ENCODE measurements around the gene ACP2. TPM values are rescaled to one million over a fixed set of nuclear protein-coding genes. Genes with fewer than 3 reads are reported as not detected.
A peak's percentile ranks its signal among the peaks of the same experiment; 100 is the strongest.

Gene ACP2
- total RNA-seq, 4 donors from 2014 or later, result 22.9 to 28.0 (median 24.6) TPM

GRCh38 chr11:47251751-47252150, 3.1 kb upstream of the ACP2 start:
- no peak for DNase-seq (ENCODE audit: low spot score in 2 of 2)
- no peak overlapping the region for H3K27ac ChIP-seq
- H3K4me3 ChIP-seq, result no peak overlapping the region
- no peak for TF ChIP-seq POLR2A (IDR thresholded peaks at IDR 0.05)
- TF ChIP-seq POLR2AphosphoS5 (IDR thresholded peaks at IDR 0.05), result no peak
- TF ChIP-seq, protein P1, sequence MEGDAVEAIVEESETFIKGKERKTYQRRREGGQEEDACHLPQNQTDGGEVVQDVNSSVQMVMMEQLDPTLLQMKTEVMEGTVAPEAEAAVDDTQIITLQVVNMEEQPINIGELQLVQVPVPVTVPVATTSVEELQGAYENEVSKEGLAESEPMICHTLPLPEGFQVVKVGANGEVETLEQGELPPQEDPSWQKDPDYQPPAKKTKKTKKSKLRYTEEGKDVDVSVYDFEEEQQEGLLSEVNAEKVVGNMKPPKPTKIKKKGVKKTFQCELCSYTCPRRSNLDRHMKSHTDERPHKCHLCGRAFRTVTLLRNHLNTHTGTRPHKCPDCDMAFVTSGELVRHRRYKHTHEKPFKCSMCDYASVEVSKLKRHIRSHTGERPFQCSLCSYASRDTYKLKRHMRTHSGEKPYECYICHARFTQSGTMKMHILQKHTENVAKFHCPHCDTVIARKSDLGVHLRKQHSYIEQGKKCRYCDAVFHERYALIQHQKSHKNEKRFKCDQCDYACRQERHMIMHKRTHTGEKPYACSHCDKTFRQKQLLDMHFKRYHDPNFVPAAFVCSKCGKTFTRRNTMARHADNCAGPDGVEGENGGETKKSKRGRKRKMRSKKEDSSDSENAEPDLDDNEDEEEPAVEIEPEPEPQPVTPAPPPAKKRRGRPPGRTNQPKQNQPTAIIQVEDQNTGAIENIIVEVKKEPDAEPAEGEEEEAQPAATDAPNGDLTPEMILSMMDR (IDR thresholded peaks at IDR 0.05), result no peak
- no peak for TF ChIP-seq EP300 (IDR thresholded peaks at IDR 0.05)
- no peaks in the 10 kb centered on the region for H3K36me3 ChIP-seq
- 76% methylated on average over 3 of the region's 3 CpGs for WGBS
- H3K27me3 ChIP-seq, result no peaks in the 10 kb centered on the region
- H3K9me3 ChIP-seq, result no peaks in the 10 kb centered on the region
- H3K4me1 ChIP-seq, result peaks cover 51% of the 10 kb centered on the region

DNA sequence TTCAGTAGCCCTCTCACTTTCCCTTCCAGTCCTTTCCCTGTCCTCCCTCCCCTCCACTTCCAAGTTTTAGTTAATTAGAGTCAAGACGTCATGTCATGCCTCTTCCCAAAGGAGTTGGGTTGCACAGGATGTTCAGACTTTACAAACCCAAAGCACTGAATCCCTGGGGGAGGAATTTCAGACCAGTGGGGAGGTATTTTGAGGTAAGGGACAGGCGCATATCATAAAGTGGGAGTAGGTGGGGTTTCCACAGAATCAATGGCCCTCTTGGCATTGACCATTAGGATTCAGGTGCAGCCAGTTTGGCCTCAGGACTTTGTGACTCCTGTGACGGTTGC, 733 bp upstream of the ACP2 start:
- Histone ChIP-seq H3K9me3 (no peaks in the 10 kb centered on the region), H3K4me1 (peaks cover 35% of the 10 kb centered on the region), H3K36me3 (peaks cover 16% of the 10 kb centered on the region), H3K4me3 (peak overlapping the region; percentile 85), H3K27me3 (no peaks in the 10 kb centered on the region), H3K27ac (peak overlapping the region; percentile 85)
- DNase-seq (ENCODE audit: low spot score in 2 of 2), result no peak
- no peak for TF ChIP-seq EP300 (IDR thresholded peaks at IDR 0.05)
- TF ChIP-seq POLR2AphosphoS5 (IDR thresholded peaks at IDR 0.05), result no peak
- no peak for TF ChIP-seq POLR2A (IDR thresholded peaks at IDR 0.05)
- TF ChIP-seq, protein P1 (IDR thresholded peaks at IDR 0.05), result no peak
- 52% methylated on average over 3 of the region's 3 CpGs for WGBS

- TF ChIP-seq POLR2A (IDR thresholded peaks at IDR 0.05), result no peak
- TF ChIP-seq POLR2AphosphoS5 (IDR thresholded peaks at IDR 0.05), result no peak
- no peak for TF ChIP-seq EP300 (IDR thresholded peaks at IDR 0.05)
- H3K27ac ChIP-seq, result peak overlapping the region; percentile 85
Measured at GRCh38 chr11:47248304-47248663, 330 bp downstream of the ACP2 start.

GRCh38 chr11:47247502-47247901, 1.1 kb downstream of the ACP2 start:
- H3K27me3 ChIP-seq, result no peaks in the 10 kb centered on the region
- H3K36me3 ChIP-seq, result peaks cover 32% of the 10 kb centered on the region
- peak overlapping the region; percentile 85 for H3K4me3 ChIP-seq
- H3K27ac ChIP-seq, result no peak overlapping the region
- no peaks in the 10 kb centered on the region for H3K9me3 ChIP-seq
- TF ChIP-seq, protein P1 (IDR thresholded peaks at IDR 0.05), result no peak
- TF ChIP-seq EP300 (IDR thresholded peaks at IDR 0.05) (no peak), POLR2AphosphoS5 (IDR thresholded peaks at IDR 0.05) (no peak), POLR2A (IDR thresholded peaks at IDR 0.05) (no peak)
- no peak for DNase-seq (ENCODE audit: low spot score in 2 of 2)
- H3K4me1 ChIP-seq, result peaks cover 25% of the 10 kb centered on the region
- WGBS, result 93% methylated on average over 5 of the region's 5 CpGs

More at GRCh38 chr11:47248304-47248663, 330 bp downstream of the ACP2 start:
- DNase-seq (ENCODE audit: low spot score in 2 of 2), result no peak
- H3K36me3 ChIP-seq, result peaks cover 24% of the 10 kb centered on the region
- H3K4me1 ChIP-seq, result peaks cover 25% of the 10 kb centered on the region
- no peaks in the 10 kb centered on the region for H3K9me3 ChIP-seq
- H3K4me3 ChIP-seq, result peak overlapping the region; percentile 85
- WGBS, result 0% methylated on average over 7 of the region's 7 CpGs
- no peaks in the 10 kb centered on the region for H3K27me3 ChIP-seq

DNA sequence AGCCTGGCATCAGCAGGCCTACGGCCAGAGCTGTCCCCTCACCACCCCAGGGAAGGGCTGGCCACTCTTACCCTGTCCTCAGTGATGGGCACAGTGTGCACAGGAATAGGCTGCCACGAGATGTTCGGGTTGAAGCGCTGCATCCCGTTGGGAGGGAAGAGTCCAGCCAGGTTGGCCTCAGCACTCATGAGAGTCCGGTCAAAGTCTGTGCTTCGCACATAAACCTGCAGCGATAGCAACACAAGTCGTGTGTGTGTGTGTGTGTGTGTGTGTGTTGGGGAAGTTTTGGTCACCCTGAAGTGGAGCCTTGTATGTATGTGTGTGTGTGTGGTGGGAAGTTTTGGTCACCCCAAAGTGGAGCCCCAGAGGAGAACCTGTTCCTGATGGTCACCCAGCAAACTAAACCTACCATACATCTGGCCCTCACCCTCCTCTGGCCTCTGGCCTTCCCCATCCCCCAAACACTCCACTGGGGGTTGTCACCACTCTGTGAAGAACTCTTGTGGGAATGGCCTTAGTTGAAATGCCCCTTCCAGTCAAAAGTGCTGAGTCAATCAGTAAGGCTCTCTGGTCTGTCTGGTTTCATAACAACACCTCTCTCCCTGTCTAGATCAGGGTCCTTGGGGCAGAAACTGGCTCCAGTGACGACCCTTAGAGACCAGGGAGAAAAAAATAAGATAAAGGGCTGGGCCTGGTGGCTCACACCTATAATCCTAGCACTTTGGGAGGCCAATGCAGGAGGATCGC, 2.8 kb downstream of the ACP2 start:
- no peaks in the 10 kb centered on the region for H3K9me3 ChIP-seq
- peaks cover 49% of the 10 kb centered on the region for H3K36me3 ChIP-seq
- 93% methylated on average over 3 of the region's 11 CpGs for WGBS
- no peaks in the 10 kb centered on the region for H3K27me3 ChIP-seq
- H3K4me3 ChIP-seq, result no peak overlapping the region
- H3K27ac ChIP-seq, result no peak overlapping the region
- H3K4me1 ChIP-seq, result peaks cover 25% of the 10 kb centered on the region
- no peak for TF ChIP-seq POLR2A (IDR thresholded peaks at IDR 0.05)
- no peak for DNase-seq (ENCODE audit: low spot score in 2 of 2)

- Histone ChIP-seq H3K4me1 (peaks cover 22% of the 10 kb centered on the region), H3K4me3 (no peak overlapping the region), H3K27me3 (no peaks in the 10 kb centered on the region), H3K36me3 (peaks cover 60% of the 10 kb centered on the region), H3K9me3 (no peaks in the 10 kb centered on the region), H3K27ac (peak overlapping the region; percentile 7)
- no peak for TF ChIP-seq POLR2A (IDR thresholded peaks at IDR 0.05)
- no peak for TF ChIP-seq POLR2AphosphoS5 (IDR thresholded peaks at IDR 0.05)
- TF ChIP-seq EP300 (IDR thresholded peaks at IDR 0.05), result no peak
- TF ChIP-seq, protein P1 (IDR thresholded peaks at IDR 0.05), result no peak
- WGBS, result 89% methylated on average over 23 of the region's 23 CpGs
- DNase-seq (ENCODE audit: low spot score in 2 of 2), result no peak
Measured at GRCh38 chr11:47244448-47245350, 3.9 kb downstream of the ACP2 start.
